Endodermal cell (in vitro differentiated cells): ENCODE data around the gene APOL4. TPM values are rescaled to one million over a fixed set of nuclear protein-coding genes. Genes with fewer than 3 reads are reported as not detected.
"Not testable (repeated sequence)": the region's sequence is repeated elsewhere in the genome, so short reads cannot be mapped to it uniquely, and the experiment has no call there.

Experiments
- DNase-seq: peaks from one replicate; pipeline ENCODE4 v3.0.0-alpha.2; 2017
- H3K27ac ChIP-seq: 2 replicates; pipeline ENCODE4 v1.5.1; 2013; ENCODE audit warnings: mild to moderate bottlenecking, low read depth, low read length, moderate library complexity
- H3K27me3 ChIP-seq: 2 replicates; pipeline ENCODE4 v1.6.1; 2013; ENCODE audit warnings: mild to moderate bottlenecking, low read length, moderate library complexity; ENCODE audit not compliant: insufficient read depth, control insufficient read depth, poor library complexity, severe bottlenecking
- H3K36me3 ChIP-seq: 2 replicates; pipeline ENCODE4 v1.7.0; 2013; ENCODE audit warnings: mild to moderate bottlenecking, low read length, moderate library complexity; ENCODE audit not compliant: control insufficient read depth, insufficient read depth
- H3K4me1 ChIP-seq: one replicate; pipeline ENCODE4 v1.7.0; 2013; ENCODE audit warnings: low read length; ENCODE audit not compliant: control insufficient read depth, insufficient read depth
- H3K4me3 ChIP-seq: 2 replicates; pipeline ENCODE4 v1.5.1; 2013; ENCODE audit warnings: mild to moderate bottlenecking, low read length, moderate library complexity
- H3K9ac ChIP-seq: 2 replicates; pipeline ENCODE4 v1.6.1; 2013; ENCODE audit warnings: mild to moderate bottlenecking, low read length, moderate library complexity; ENCODE audit not compliant: poor library complexity, severe bottlenecking; ENCODE audit errors: extremely low read depth
- H3K9me3 ChIP-seq: 2 replicates; pipeline ENCODE4 v1.6.1; 2013; ENCODE audit warnings: mild to moderate bottlenecking, low read length, moderate library complexity; ENCODE audit not compliant: control insufficient read depth
- H3K27ac Mint-ChIP-seq: 2 replicates; pipeline ENCODE4 v1.8.0; 2020; ENCODE audit warnings: mixed read lengths
- H3K27me3 Mint-ChIP-seq: 2 replicates; pipeline ENCODE4 v1.8.0; 2021; ENCODE audit warnings: mild to moderate bottlenecking, mixed read lengths; ENCODE audit not compliant: insufficient read depth
- H3K36me3 Mint-ChIP-seq: 2 replicates; pipeline ENCODE4 v1.8.0; 2020; ENCODE audit warnings: low read depth, mixed read lengths
- H3K4me1 Mint-ChIP-seq: 2 replicates; pipeline ENCODE4 v1.8.0; 2020; ENCODE audit warnings: mixed read lengths
- H3K4me3 Mint-ChIP-seq: 2 replicates; pipeline ENCODE4 v1.8.0; 2020; ENCODE audit warnings: mild to moderate bottlenecking, moderate library complexity, mixed read lengths
- H3K9me3 Mint-ChIP-seq: 2 replicates; pipeline ENCODE4 v1.8.0; 2020; ENCODE audit warnings: mild to moderate bottlenecking, mixed read lengths
- WGBS, 2 experiments: methylation state at CpG; one replicate each; pipeline versions ENCODE4 v1.1.5 to v1.1.7; 2013; ENCODE audit warnings: missing lambda C conversion rate in 2 of 2, mixed read lengths in 1 of 2; ENCODE audit not compliant: insufficient coverage in 1 of 2, insufficient read length in 1 of 2; 5-methylcytosine and 5-hydroxymethylcytosine counted together
- total RNA-seq, 2 donors: library from RNA; stranded (reverse); fragmentation: NEBNext Ultra II Directional in 1 of 2; extraction: Animal tissue kit (Norgen Biotek cat#: 25700) in 1 of 2; gene quantifications; 2 replicates in 1 of 2; 3 replicates in 1 of 2; pipeline ENCODE4 v1.2.1, GENCODE V29; 2021
- TF ChIP-seq, protein P1 (sequence below): fragments of 200-600 bp; sonication (generic); conservative IDR thresholded peaks from 2 replicates; pipeline ENCODE4 v1.5.0; 2021; ENCODE audit warnings: antibody characterized with exemption, mild to moderate bottlenecking

Gene APOL4
- total RNA-seq, 2 donors from 2014 or later = not detected

DNA sequence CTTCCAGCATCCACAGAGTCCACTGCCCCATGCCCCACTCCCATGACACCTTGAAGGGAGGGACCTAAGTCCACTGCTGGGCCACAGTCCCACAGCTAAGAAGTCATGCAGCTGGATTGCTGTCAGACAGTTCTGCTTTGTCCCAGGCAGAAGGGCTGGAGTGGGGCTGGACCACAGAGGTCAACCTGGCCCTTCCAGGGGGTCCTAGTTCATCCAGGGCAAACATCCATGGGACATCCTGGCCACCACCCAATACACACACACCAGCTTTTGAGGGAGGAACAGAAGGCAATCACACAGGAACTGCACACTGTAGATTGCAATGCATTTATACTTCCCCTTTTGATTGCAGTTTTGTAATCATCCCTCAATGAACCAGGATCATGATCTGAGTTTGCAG lies 11.3 kb upstream of the APOL4 start:
- H3K36me3 Mint-ChIP-seq = no peaks in the 10 kb centered on the region
- H3K27ac Mint-ChIP-seq = no peak overlapping the region
- peaks cover 4% of the 10 kb centered on the region for H3K4me1 Mint-ChIP-seq
- peaks cover 38% of the 10 kb centered on the region for H3K9me3 Mint-ChIP-seq
- no peaks in the 10 kb centered on the region for H3K36me3 ChIP-seq
- H3K4me3 Mint-ChIP-seq = no peak overlapping the region
- H3K27ac ChIP-seq = no peak overlapping the region
- H3K27me3 ChIP-seq = no peaks in the 10 kb centered on the region
- H3K4me1 ChIP-seq = no peaks in the 10 kb centered on the region
- peaks cover 17% of the 10 kb centered on the region for H3K27me3 Mint-ChIP-seq
- H3K9me3 ChIP-seq = peaks cover 35% of the 10 kb centered on the region
- TF ChIP-seq, protein P1, sequence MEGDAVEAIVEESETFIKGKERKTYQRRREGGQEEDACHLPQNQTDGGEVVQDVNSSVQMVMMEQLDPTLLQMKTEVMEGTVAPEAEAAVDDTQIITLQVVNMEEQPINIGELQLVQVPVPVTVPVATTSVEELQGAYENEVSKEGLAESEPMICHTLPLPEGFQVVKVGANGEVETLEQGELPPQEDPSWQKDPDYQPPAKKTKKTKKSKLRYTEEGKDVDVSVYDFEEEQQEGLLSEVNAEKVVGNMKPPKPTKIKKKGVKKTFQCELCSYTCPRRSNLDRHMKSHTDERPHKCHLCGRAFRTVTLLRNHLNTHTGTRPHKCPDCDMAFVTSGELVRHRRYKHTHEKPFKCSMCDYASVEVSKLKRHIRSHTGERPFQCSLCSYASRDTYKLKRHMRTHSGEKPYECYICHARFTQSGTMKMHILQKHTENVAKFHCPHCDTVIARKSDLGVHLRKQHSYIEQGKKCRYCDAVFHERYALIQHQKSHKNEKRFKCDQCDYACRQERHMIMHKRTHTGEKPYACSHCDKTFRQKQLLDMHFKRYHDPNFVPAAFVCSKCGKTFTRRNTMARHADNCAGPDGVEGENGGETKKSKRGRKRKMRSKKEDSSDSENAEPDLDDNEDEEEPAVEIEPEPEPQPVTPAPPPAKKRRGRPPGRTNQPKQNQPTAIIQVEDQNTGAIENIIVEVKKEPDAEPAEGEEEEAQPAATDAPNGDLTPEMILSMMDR = no peak
- no peak overlapping the region for H3K4me3 ChIP-seq
- no peak overlapping the region for H3K9ac ChIP-seq
- DNase-seq = peak; percentile 12

DNA sequence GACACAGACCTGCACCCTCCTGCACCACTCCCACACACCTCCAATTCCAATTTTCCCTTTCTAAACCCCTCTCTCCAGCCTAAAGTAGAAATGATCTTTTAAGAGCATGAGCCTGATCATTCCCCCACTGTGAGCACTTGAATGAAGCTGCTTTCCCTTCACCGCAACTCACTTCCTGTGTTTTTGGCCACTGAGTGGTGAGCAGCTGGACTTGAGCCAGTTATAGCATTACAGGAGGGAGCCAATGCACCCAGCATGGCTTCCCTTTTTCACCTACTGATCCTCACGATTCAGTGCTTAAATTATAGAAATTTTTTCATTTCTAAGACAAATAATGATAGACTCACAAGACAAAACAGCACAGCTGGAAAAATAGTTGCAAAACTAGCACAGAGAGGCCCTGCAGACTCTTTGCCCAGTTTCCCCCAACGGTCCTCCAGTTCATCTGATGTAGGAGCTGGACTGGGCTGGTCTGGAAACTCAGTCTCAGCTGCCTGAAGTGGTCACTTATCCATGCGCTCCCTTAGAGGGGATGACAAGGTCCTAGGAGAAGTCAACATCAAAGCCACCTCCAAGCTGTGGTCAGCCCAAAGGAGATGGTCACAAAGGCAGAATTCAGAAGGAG lies 9.7 kb upstream of the APOL4 start:
- TF ChIP-seq, protein P1 = no peak
- Mint-ChIP-seq H3K9me3 (peaks cover 38% of the 10 kb centered on the region), H3K27me3 (peaks cover 17% of the 10 kb centered on the region), H3K36me3 (no peaks in the 10 kb centered on the region), H3K4me1 (peaks cover 4% of the 10 kb centered on the region), H3K4me3 (no peak overlapping the region), H3K27ac (no peak overlapping the region)
- Histone ChIP-seq H3K4me1 (no peaks in the 10 kb centered on the region), H3K4me3 (no peak overlapping the region), H3K27ac (no peak overlapping the region), H3K27me3 (no peaks in the 10 kb centered on the region), H3K9me3 (peaks cover 35% of the 10 kb centered on the region), H3K36me3 (no peaks in the 10 kb centered on the region), H3K9ac (no peak overlapping the region)
- 90 to 94% methylated on average over 2 to 4 of the region's 4 CpGs for WGBS, 2 experiments
- peak; percentile 12 for DNase-seq

DNA sequence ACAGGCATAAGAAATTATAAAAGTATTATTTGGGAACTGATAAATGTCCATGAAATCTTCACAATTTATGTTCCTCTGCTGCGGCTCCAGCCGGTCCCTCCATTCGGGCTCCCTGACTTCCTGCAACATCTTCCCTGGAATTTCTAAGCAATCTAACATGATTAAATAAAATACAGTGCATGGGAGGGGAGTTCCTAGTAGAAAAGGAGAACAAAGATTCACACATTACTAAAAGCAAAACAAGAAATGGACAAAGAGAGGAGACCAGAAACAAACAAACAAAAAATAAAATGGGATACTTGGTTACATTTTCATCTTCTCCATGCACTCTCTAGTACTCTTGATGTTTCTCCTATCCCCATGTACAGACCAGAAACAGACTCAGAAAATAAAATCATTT lies 8.6 kb upstream of the APOL4 start:
- Mint-ChIP-seq H3K27me3 (peaks cover 17% of the 10 kb centered on the region), H3K4me3 (no peak overlapping the region), H3K9me3 (peaks cover 34% of the 10 kb centered on the region), H3K27ac (no peak overlapping the region), H3K4me1 (no peaks in the 10 kb centered on the region), H3K36me3 (no peaks in the 10 kb centered on the region)
- TF ChIP-seq, protein P1 = no peak
- DNase-seq = no peak
- Histone ChIP-seq H3K27ac (no peak overlapping the region), H3K4me1 (no peaks in the 10 kb centered on the region), H3K4me3 (no peak overlapping the region), H3K9me3 (peaks cover 32% of the 10 kb centered on the region), H3K27me3 (no peaks in the 10 kb centered on the region), H3K36me3 (no peaks in the 10 kb centered on the region), H3K9ac (no peak overlapping the region)
- WGBS, 2 experiments = 94% methylated on average over 3 of the region's 3 CpGs; no CpG with 5 or more reads in 1 of the 2 experiments

DNA sequence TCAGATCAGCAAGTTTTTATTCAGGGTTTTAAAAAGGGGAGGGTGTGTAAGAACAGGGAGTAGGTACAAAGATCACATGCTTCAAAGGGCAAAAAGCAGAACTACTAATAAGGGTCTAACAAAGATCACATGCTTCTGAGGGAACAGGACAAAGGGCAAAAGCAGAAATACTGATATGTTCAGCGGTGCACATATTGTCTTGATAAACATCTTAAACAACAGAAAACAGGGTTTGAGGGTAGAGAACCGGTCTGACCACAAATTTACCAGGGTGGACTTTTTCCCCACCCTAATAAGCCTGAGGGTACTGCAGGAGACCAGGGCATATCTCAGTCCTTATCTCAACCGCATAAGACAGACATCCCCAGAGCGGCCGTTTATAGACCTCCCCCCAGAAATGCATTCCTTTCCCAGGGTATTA lies 7.9 kb upstream of the APOL4 start:
- not testable (repeated sequence) for H3K4me3 Mint-ChIP-seq, H3K27me3 ChIP-seq, H3K36me3 ChIP-seq, H3K27ac Mint-ChIP-seq, H3K36me3 Mint-ChIP-seq, H3K9ac ChIP-seq, H3K4me1 Mint-ChIP-seq, H3K4me1 ChIP-seq, DNase-seq, H3K4me3 ChIP-seq, H3K27ac ChIP-seq
- 83 to 90% methylated on average over 2 to 5 of the region's 5 CpGs for WGBS, 2 experiments
- peaks cover 27% of the 10 kb centered on the region for H3K9me3 ChIP-seq
- peaks cover 33% of the 10 kb centered on the region for H3K9me3 Mint-ChIP-seq
- H3K27me3 Mint-ChIP-seq = peaks cover 17% of the 10 kb centered on the region
